OCI-LY7 (cell line): Measurements from ENCODE around the gene RNFT2. TPM values are rescaled to one million over a fixed set of nuclear protein-coding genes. Genes with fewer than 3 reads are reported as not detected.

Source experiments
- BruUV-seq: library from RNA; stranded (reverse); fragments of 400-500 nt; replicated peaks from 2 replicates; lab custom pipeline; 2021; lab: Mats Ljungman, UMichigan
- CTCF ChIA-PET: fragments of 300-600 bp; sonication (Branson Sonifier 250); formaldehyde crosslinking; loops from one replicate; lab custom pipeline; 2022; ENCODE audit warnings: antibody characterized with exemption; ENCODE audit not compliant: unreplicated experiment; lab: Charles Lee
- POLR2A ChIA-PET: fragments of 300-600 bp; sonication (Branson Sonifier 250); formaldehyde crosslinking; loops from one replicate; lab custom pipeline; 2022; ENCODE audit warnings: antibody characterized with exemption; lab: Charles Lee
- DNase-seq: peaks from one replicate; pipeline ENCODE4 v3.0.0-alpha.2; 2015; ENCODE audit warnings: low spot score
- H2AFZ ChIP-seq: fragments of 200-600 bp; sonication (generic), shearing (Covaris generic); 2 replicates; pipeline ENCODE4 v1.6.1; 2014; ENCODE audit warnings: mild to moderate bottlenecking, antibody characterized with exemption, low read length, moderate library complexity
- H3K27ac ChIP-seq: fragments of 200-600 bp; sonication (generic); 2 replicates; pipeline ENCODE4 v1.5.1; 2014; ENCODE audit warnings: mixed run types, low read depth, mild to moderate bottlenecking, moderate library complexity, low read length, inconsistent platforms; ENCODE audit not compliant: poor library complexity, severe bottlenecking
- H3K36me3 ChIP-seq: fragments of 200-600 bp; sonication (generic); 2 replicates; pipeline ENCODE4 v1.6.1; 2014; ENCODE audit warnings: mild to moderate bottlenecking, antibody characterized with exemption, low read length, moderate library complexity, mixed read lengths; ENCODE audit not compliant: insufficient read depth
- H3K4me1 ChIP-seq: fragments of 200-600 bp; sonication (generic); 2 replicates; pipeline ENCODE4 v1.5.1; 2014; ENCODE audit warnings: mild to moderate bottlenecking, low read length; ENCODE audit not compliant: insufficient read depth, poor library complexity, severe bottlenecking
- H3K4me2 ChIP-seq: fragments of 200-600 bp; sonication (generic); 2 replicates; pipeline ENCODE4 v1.6.1; 2014; ENCODE audit warnings: mild to moderate bottlenecking, low read length
- H3K4me3 ChIP-seq: fragments of 200-600 bp; sonication (generic); 2 replicates; pipeline ENCODE4 v1.5.1; 2014; ENCODE audit warnings: mild to moderate bottlenecking, low read depth, low read length; ENCODE audit not compliant: poor library complexity, severe bottlenecking
- H3K79me2 ChIP-seq: fragments of 200-600 bp; sonication (generic); 2 replicates; pipeline ENCODE4 v1.6.1; 2016; ENCODE audit warnings: low read depth, mild to moderate bottlenecking, low read length, moderate library complexity, mixed read lengths; ENCODE audit not compliant: insufficient read depth
- H3K9me2 ChIP-seq: fragments of 200-600 bp; sonication (generic); 2 replicates; pipeline ENCODE4 v1.6.1; 2016; ENCODE audit warnings: mild to moderate bottlenecking, low read length, mixed read lengths; ENCODE audit not compliant: insufficient read depth
- H3K9me3 ChIP-seq: fragments of 200-600 bp; sonication (generic); 2 replicates; pipeline ENCODE4 v1.6.1; 2014; ENCODE audit warnings: mild to moderate bottlenecking, mixed run types, low read length, mixed read lengths
- H4K20me1 ChIP-seq: fragments of 200-600 bp; sonication (generic); 2 replicates; pipeline ENCODE4 v1.6.1; 2014; ENCODE audit warnings: mild to moderate bottlenecking, antibody characterized with exemption, low read length, moderate library complexity, mixed read lengths; ENCODE audit not compliant: insufficient read depth
- EZH2phosphoT487 ChIP-seq: fragments of 200-600 bp; sonication (generic); IDR thresholded peaks from 2 replicates; pipeline ENCODE4 v1.6.1; 2018; ENCODE audit warnings: low read depth, borderline replicate concordance, mild to moderate bottlenecking, mixed run types, antibody characterized with exemption, low read length, moderate library complexity, mixed read lengths
- intact Hi-C: fragments of 100-400 bp; cut with micrococcal nuclease; formaldehyde crosslinking; loops from one replicate; pipeline ENCODE4 v1.10.0; 2022; ENCODE audit not compliant: unreplicated experiment
- total RNA-seq, 2 experiments: library from RNA; depleted of rRNA in 1 of 2; stranded (reverse); fragments of >200 nt in 1 of 2; shearing (Covaris generic) in 1 of 2; gene quantifications; 2 replicates each; pipeline ENCODE4 v1.2.3, GENCODE V29; 2014 to 2022
- TF ChIP-seq, protein P1 (sequence below): fragments of 200-600 bp; sonication (generic); conservative IDR thresholded peaks from 2 replicates; pipeline ENCODE4 v1.5.1; 2014; ENCODE audit warnings: mild to moderate bottlenecking, antibody characterized with exemption, low read length, moderate library complexity, mixed read lengths

RNFT2 gene
- total RNA-seq, 2 experiments from 2014 or later, result 40.2 to 62.2 TPM

DNA sequence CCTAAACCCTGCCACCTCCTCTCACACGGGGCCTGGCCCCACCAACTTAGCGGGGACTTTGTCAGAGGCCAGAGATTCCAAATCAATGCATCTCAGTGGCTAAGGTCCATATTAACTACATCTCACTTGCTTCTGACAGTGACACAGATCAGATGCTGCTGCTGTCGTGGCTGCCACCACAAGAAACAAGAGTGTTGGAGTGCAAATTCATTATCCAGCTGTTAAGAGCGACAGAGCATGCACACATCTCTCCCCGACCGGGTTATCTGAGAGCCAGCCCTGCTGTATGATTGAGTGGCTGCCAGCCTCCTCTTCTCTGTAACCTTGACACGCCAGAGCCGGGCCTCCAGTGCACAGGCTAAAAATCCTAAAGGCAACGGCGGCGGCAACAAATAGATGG, 40.4 kb upstream of the RNFT2 start:
- H3K4me3 ChIP-seq, result no peak overlapping the region
- H3K9me3 ChIP-seq, result no peaks in the 10 kb centered on the region
- H4K20me1 ChIP-seq, result no peaks in the 10 kb centered on the region
- no peak overlapping the region for H3K27ac ChIP-seq
- no peak overlapping the region for H3K4me2 ChIP-seq
- ChIA-PET POLR2A (no interaction called here), CTCF (no interaction called here)
- H2AFZ ChIP-seq, result no peak overlapping the region
- intact Hi-C loops, result no loop called here
- no peaks in the 10 kb centered on the region for H3K36me3 ChIP-seq
- DNase-seq, result no peak
- H3K9me2 ChIP-seq, result no peaks in the 10 kb centered on the region
- H3K79me2 ChIP-seq, result no peaks in the 10 kb centered on the region
- TF ChIP-seq, protein P1, sequence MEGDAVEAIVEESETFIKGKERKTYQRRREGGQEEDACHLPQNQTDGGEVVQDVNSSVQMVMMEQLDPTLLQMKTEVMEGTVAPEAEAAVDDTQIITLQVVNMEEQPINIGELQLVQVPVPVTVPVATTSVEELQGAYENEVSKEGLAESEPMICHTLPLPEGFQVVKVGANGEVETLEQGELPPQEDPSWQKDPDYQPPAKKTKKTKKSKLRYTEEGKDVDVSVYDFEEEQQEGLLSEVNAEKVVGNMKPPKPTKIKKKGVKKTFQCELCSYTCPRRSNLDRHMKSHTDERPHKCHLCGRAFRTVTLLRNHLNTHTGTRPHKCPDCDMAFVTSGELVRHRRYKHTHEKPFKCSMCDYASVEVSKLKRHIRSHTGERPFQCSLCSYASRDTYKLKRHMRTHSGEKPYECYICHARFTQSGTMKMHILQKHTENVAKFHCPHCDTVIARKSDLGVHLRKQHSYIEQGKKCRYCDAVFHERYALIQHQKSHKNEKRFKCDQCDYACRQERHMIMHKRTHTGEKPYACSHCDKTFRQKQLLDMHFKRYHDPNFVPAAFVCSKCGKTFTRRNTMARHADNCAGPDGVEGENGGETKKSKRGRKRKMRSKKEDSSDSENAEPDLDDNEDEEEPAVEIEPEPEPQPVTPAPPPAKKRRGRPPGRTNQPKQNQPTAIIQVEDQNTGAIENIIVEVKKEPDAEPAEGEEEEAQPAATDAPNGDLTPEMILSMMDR, result no peak
- TF ChIP-seq EZH2phosphoT487, result no peak
- no TSS peak for BruUV-seq
- H3K4me1 ChIP-seq, result peaks cover 10% of the 10 kb centered on the region

DNA sequence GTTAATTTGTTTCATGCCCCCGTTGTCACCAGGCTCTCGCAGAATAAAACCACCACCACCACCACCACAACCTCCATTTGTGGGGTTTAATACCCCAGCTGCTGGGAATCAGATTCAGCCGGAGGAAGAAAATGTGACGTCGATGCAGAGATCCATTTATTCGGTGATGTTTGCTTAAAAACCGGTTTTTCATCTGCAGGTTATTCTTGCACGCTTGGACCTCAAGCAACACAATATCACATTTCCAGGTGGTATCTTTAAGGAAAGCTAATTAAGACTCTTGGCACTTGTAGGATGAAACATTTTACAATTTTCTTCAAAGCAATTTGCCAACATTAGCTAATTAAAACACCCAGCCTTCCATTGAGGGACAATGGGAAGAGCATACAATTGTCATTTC, 40.0 kb upstream of the RNFT2 start:
- no peak for DNase-seq
- ChIA-PET CTCF (no interaction called here), POLR2A (no interaction called here)
- no peaks in the 10 kb centered on the region for H3K9me2 ChIP-seq
- no peaks in the 10 kb centered on the region for H3K36me3 ChIP-seq
- H4K20me1 ChIP-seq, result no peaks in the 10 kb centered on the region
- peaks cover 10% of the 10 kb centered on the region for H3K4me1 ChIP-seq
- H3K4me2 ChIP-seq, result no peak overlapping the region
- no peak overlapping the region for H2AFZ ChIP-seq
- H3K4me3 ChIP-seq, result no peak overlapping the region
- no peak for TF ChIP-seq EZH2phosphoT487
- TF ChIP-seq, protein P1, result no peak
- H3K9me3 ChIP-seq, result no peaks in the 10 kb centered on the region
- no peak overlapping the region for H3K27ac ChIP-seq
- BruUV-seq, result no TSS peak
- H3K79me2 ChIP-seq, result no peaks in the 10 kb centered on the region
- intact Hi-C loops, result no loop called here

DNA sequence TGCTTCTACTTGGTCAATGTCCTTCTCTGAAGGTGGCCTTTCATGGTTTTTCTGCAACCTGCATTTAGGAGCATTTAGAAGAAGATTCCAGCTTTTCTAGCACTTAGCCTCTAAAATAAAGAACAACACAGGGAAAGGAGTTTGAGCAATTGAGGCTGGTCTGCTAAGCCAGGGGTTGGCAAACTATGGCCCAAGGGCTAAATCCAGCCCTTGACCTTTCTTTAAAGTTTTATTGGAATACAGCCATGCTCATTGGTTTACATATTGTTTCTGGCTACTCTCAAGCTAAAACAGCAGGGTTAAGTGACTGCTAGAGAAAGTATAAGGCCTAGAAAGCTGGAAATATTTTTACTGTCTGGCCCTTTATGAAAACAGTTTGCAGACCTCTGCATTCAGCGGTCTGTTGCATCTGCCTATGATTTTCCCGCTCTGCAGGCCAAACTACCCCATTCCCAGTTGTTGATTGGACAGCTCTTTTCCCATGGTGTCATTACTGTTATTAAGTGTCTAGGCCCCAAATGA, 39.5 kb upstream of the RNFT2 start:
- POLR2A ChIA-PET, result no interaction called here
- DNase-seq, result no peak
- TF ChIP-seq, protein P1, result no peak
- TF ChIP-seq EZH2phosphoT487, result no peak

More for the DNA sequence above, 39.5 kb upstream of the RNFT2 start:
- Histone ChIP-seq H3K36me3 (no peaks in the 10 kb centered on the region), H3K27ac (no peak overlapping the region), H4K20me1 (no peaks in the 10 kb centered on the region), H3K9me2 (no peaks in the 10 kb centered on the region), H3K4me2 (no peak overlapping the region), H3K9me3 (no peaks in the 10 kb centered on the region), H3K4me3 (no peak overlapping the region), H3K4me1 (peaks cover 14% of the 10 kb centered on the region), H3K79me2 (no peaks in the 10 kb centered on the region), H2AFZ (no peak overlapping the region)
- BruUV-seq, result no TSS peak
- intact Hi-C loops, result no loop called here
- CTCF ChIA-PET, result no interaction called here
